IPS-18a (cell line): Measurements from ENCODE around the gene ARHGAP10.

ENCODE experiments used
- H3K27ac ChIP-seq: one replicate; pipeline ENCODE4 v1.5.1; 2013; ENCODE audit warnings: low read length
- H3K27me3 ChIP-seq: one replicate; pipeline ENCODE4 v1.6.1; 2013; ENCODE audit warnings: mild to moderate bottlenecking, low read length; ENCODE audit not compliant: control insufficient read depth, insufficient read depth
- H3K36me3 ChIP-seq: one replicate; pipeline ENCODE4 v1.6.1; 2013; ENCODE audit warnings: low read depth, low read length; ENCODE audit not compliant: control insufficient read depth
- H3K4me1 ChIP-seq: one replicate; pipeline ENCODE4 v1.6.1; 2013; ENCODE audit warnings: low read depth, low read length; ENCODE audit not compliant: control insufficient read depth
- H3K4me3 ChIP-seq: one replicate; pipeline ENCODE4 v1.5.1; 2013; ENCODE audit warnings: low read length
- H3K9ac ChIP-seq: one replicate; pipeline ENCODE4 v1.6.1; 2013; ENCODE audit warnings: mild to moderate bottlenecking, low read length, moderate library complexity
- H3K9me3 ChIP-seq: one replicate; pipeline ENCODE4 v1.6.1; 2013; ENCODE audit warnings: low read depth, low read length; ENCODE audit not compliant: control insufficient read depth

Gene ARHGAP10

DNA sequence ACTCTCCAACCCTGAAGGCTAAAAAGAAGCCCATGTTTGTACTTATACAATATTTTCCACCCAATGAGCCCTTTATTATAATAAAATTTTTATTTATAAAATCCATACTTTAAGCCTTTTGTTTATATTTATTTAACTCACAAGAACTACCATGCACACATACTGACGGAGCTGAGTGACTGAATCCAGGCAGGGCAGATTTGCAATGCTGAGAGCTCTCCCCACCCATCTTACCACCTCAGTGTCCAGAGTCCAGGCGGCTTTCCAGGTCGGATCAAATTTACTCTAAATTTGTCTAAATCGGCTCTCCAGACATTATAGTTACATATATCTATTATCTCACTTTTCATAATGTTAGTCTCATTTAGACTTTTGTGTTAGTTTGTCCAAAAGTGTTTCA is 74.1 kb downstream of the ARHGAP10 start:
- Histone ChIP-seq H3K9me3 (no peaks in the 10 kb centered on the region), H3K27me3 (no peaks in the 10 kb centered on the region), H3K4me3 (no peak overlapping the region), H3K27ac (no peak overlapping the region), H3K36me3 (no peaks in the 10 kb centered on the region), H3K9ac (no peak overlapping the region), H3K4me1 (no peaks in the 10 kb centered on the region)

GRCh38 chr4:147808447-147808846 is 76.6 kb downstream of the ARHGAP10 start:
- H3K9me3 ChIP-seq: no peaks in the 10 kb centered on the region
- no peaks in the 10 kb centered on the region for H3K4me1 ChIP-seq
- no peaks in the 10 kb centered on the region for H3K27me3 ChIP-seq
- H3K9ac ChIP-seq: no peak overlapping the region
- H3K36me3 ChIP-seq: no peaks in the 10 kb centered on the region
- H3K4me3 ChIP-seq: no peak overlapping the region
- H3K27ac ChIP-seq: no peak overlapping the region

- no peaks in the 10 kb centered on the region for H3K9me3 ChIP-seq
- H3K9ac ChIP-seq: no peak overlapping the region
- H3K4me1 ChIP-seq: no peaks in the 10 kb centered on the region
- H3K4me3 ChIP-seq: no peak overlapping the region
- no peaks in the 10 kb centered on the region for H3K27me3 ChIP-seq
- H3K27ac ChIP-seq: no peak overlapping the region
- H3K36me3 ChIP-seq: no peaks in the 10 kb centered on the region
Observed at GRCh38 chr4:147809211-147809610, 77.3 kb downstream of the ARHGAP10 start.

DNA sequence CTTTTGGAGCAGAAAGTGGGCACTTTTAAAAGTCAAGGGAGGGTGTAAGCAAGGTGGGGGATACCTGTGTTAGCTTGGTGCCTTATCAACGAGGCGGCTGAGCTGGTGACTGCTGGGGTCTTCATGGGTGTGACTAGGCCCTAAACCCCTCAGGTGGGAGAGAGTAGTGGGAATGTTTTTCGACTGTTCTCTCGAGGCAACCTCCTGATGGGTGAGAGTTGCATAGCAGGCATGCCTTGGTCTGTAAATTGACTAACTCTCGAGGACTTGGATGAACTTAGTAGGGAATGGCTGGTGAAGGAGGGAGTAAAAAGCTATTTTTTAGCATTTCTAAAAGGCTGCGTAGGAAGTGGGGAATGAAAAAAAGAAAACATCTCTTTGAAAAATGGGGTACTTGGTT is 80.0 kb downstream of the ARHGAP10 start:
- no peaks in the 10 kb centered on the region for H3K9me3 ChIP-seq

DNA sequence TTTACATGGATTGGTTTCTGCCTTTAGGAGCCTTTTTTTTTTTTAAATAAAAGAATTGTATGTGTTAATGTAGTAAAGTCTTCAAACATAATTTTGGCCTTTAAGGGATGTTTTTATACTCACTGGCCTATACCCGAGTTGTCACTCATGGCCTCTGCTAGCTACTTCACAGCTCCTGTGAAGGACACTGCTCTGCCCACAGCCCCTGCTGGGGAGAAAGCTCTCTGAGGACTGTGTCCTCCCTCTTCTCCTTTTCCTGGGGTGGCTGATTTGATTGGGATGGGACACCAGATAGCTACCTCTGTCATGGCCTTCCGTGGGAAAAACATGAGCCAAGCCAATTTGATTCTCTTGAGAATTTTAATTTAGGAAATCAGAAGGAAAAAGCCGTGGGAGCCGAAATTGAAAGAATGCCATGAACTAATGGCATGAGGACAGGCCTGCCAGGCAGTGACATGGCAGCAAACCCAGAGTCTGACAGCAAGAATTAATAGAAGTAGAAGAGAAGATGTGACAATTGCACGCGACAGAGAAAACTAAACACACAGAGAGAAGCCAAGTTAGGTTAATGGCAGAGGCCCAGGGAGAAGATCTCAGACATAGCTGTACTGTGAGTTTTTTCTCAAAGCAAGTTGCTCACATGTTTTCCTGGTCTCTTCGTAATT is 81.4 kb downstream of the ARHGAP10 start:
- Histone ChIP-seq H3K9me3 (no peaks in the 10 kb centered on the region), H3K27ac (no peak overlapping the region), H3K36me3 (no peaks in the 10 kb centered on the region), H3K4me3 (no peak overlapping the region), H3K9ac (no peak overlapping the region), H3K4me1 (no peaks in the 10 kb centered on the region), H3K27me3 (no peaks in the 10 kb centered on the region)

More for the DNA sequence above, 80.0 kb downstream of the ARHGAP10 start:
- no peak overlapping the region for H3K9ac ChIP-seq
- H3K4me1 ChIP-seq: no peaks in the 10 kb centered on the region
- no peak overlapping the region for H3K27ac ChIP-seq
- no peak overlapping the region for H3K4me3 ChIP-seq
- H3K27me3 ChIP-seq: no peaks in the 10 kb centered on the region
- H3K36me3 ChIP-seq: no peaks in the 10 kb centered on the region

GRCh38 chr4:147813973-147814372 is 82.1 kb downstream of the ARHGAP10 start:
- no peaks in the 10 kb centered on the region for H3K4me1 ChIP-seq
- no peaks in the 10 kb centered on the region for H3K9me3 ChIP-seq
- no peak overlapping the region for H3K27ac ChIP-seq
- no peak overlapping the region for H3K4me3 ChIP-seq
- H3K27me3 ChIP-seq: no peaks in the 10 kb centered on the region
- H3K9ac ChIP-seq: no peak overlapping the region
- no peaks in the 10 kb centered on the region for H3K36me3 ChIP-seq

DNA sequence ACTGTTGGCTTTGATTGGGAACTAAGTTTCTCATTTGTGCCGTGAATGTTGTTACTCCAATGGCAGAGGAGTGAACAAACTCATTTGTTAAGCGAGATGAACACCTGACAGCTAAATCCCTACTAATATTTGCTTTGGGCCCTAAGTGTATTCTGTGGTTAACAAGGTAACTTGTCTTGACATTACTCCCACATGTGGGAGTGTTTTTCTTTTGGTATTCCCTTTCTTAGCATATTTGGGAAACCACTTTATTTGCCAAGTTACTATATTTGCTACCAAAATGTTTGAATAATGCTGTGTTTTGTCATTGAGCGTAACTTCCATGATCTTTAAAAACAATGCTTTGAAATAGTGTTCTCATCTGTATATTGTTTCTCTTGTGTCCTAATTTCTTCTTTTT is 82.5 kb downstream of the ARHGAP10 start:
- Histone ChIP-seq H3K4me3 (no peak overlapping the region), H3K27ac (no peak overlapping the region), H3K4me1 (no peaks in the 10 kb centered on the region), H3K9ac (no peak overlapping the region), H3K27me3 (no peaks in the 10 kb centered on the region), H3K36me3 (no peaks in the 10 kb centered on the region), H3K9me3 (no peaks in the 10 kb centered on the region)

- H3K4me3 ChIP-seq: no peak overlapping the region
- no peaks in the 10 kb centered on the region for H3K36me3 ChIP-seq
- H3K27ac ChIP-seq: no peak overlapping the region
- H3K4me1 ChIP-seq: no peaks in the 10 kb centered on the region
- H3K27me3 ChIP-seq: no peaks in the 10 kb centered on the region
- no peaks in the 10 kb centered on the region for H3K9me3 ChIP-seq
- no peak overlapping the region for H3K9ac ChIP-seq
Observed at GRCh38 chr4:147815741-147816140, 83.9 kb downstream of the ARHGAP10 start.

DNA sequence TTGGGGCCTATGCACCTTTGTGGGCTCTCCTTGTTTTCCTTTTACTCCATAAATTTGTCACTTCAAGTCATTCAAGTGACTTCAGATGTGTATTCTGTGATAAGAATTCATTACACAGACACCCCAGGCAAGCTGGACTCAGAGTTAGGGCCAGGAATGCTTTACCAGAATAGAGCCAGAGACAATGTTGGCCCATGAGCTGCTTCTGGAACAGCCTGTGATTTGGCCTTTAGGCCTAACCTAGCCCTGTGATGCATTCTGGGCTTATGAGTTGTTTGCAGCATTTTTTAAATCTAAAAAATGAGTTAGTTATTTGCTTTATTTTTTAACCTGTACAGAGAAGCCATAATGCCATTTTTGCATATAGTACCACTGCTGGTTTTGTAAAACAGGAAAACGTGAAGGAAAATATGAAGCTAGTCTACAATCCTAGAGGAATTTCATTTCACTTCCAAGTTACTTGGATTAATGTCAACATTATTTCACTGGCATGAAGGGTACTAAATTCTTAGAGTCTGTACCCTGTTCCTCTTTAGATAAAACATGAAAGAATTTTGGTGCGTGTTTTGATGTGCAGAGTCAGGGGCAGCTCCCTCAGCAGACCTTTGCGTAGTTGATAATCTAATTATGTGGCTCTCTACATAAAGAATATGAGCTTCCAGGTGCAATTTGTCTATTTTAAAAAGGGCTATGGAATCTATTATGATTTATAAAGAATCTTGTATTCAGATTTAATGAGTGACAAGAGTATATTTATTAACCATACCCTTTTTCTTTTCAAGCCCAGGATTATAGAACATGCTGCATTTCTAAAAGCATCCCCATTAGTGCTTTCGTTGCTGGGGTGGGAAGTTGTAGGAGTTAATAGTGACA is 84.7 kb downstream of the ARHGAP10 start:
- H3K27me3 ChIP-seq: no peaks in the 10 kb centered on the region
- H3K9me3 ChIP-seq: no peaks in the 10 kb centered on the region
- no peaks in the 10 kb centered on the region for H3K4me1 ChIP-seq
- H3K27ac ChIP-seq: no peak overlapping the region
- H3K36me3 ChIP-seq: no peaks in the 10 kb centered on the region
- no peak overlapping the region for H3K4me3 ChIP-seq
- H3K9ac ChIP-seq: no peak overlapping the region

GRCh38 chr4:147820975-147821374 is 89.1 kb downstream of the ARHGAP10 start:
- no peak overlapping the region for H3K4me3 ChIP-seq

GRCh38 chr4:147821555-147821954 is 89.7 kb downstream of the ARHGAP10 start:
- no peak overlapping the region for H3K27ac ChIP-seq
- no peak overlapping the region for H3K4me3 ChIP-seq
- no peak overlapping the region for H3K9ac ChIP-seq
- H3K36me3 ChIP-seq: no peaks in the 10 kb centered on the region
- no peaks in the 10 kb centered on the region for H3K4me1 ChIP-seq
- no peaks in the 10 kb centered on the region for H3K27me3 ChIP-seq
- H3K9me3 ChIP-seq: no peaks in the 10 kb centered on the region

More at GRCh38 chr4:147820975-147821374, 89.1 kb downstream of the ARHGAP10 start:
- Histone ChIP-seq H3K27me3 (no peaks in the 10 kb centered on the region), H3K27ac (no peak overlapping the region), H3K4me1 (no peaks in the 10 kb centered on the region), H3K9ac (no peak overlapping the region), H3K36me3 (no peaks in the 10 kb centered on the region), H3K9me3 (no peaks in the 10 kb centered on the region)

DNA sequence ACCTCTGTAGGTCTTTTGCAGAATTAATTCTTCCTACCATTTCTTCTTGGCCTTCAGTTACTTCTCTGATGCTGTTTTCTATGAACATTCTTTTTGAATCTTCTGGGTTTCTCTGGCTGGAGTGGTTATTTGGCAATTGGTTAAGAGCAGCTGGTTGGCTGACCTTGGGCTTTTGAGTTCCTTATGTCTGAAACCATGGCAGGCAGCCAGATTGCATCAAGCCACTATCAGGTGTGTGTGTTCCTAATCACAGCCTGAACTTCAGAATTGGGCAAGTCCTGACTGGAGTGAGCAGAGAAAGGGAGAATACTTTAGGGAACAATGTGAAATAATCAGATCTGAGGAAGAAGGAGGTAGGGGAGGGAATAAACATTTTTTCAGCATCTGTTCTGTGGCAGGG is 90.2 kb downstream of the ARHGAP10 start:
- H3K36me3 ChIP-seq: no peaks in the 10 kb centered on the region
- no peak overlapping the region for H3K27ac ChIP-seq
- no peaks in the 10 kb centered on the region for H3K4me1 ChIP-seq

More for the DNA sequence above, 90.2 kb downstream of the ARHGAP10 start:
- no peaks in the 10 kb centered on the region for H3K27me3 ChIP-seq
- H3K4me3 ChIP-seq: no peak overlapping the region
- H3K9ac ChIP-seq: no peak overlapping the region
- H3K9me3 ChIP-seq: no peaks in the 10 kb centered on the region
